ENCODE measurements around the gene SMR3A. TPM values are rescaled to one million over a fixed set of nuclear protein-coding genes. Genes with fewer than 3 reads are reported as not detected.

Gene SMR3A
- total RNA-seq, result not detected

DNA sequence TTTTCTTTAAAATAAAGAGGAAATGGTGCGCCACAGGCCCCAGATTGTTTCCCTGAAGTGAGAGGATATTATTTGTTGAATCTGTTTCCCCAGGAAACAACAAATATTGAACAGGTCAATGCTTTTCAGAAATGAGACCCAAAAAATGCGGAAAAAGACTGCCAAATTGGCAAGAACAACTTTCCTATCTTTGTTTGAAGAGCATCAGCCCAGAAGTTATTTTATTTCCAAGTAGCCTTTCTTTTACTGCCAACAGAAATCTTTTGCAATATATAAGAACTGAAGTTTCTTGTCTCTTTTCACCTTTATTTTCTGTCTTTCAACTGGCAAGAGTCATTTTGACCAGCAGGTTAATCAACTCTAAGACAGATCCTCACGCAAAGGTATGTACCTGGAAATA lies at the start of gene SMR3A:
Gene SMR3A (plus strand): TSS at position 301 of the 400 bp plus-strand sequence. CDS start 1,356 bp downstream, outside the sequence.
- DNase-seq (ENCODE audit: low spot score), result no peak

DNA sequence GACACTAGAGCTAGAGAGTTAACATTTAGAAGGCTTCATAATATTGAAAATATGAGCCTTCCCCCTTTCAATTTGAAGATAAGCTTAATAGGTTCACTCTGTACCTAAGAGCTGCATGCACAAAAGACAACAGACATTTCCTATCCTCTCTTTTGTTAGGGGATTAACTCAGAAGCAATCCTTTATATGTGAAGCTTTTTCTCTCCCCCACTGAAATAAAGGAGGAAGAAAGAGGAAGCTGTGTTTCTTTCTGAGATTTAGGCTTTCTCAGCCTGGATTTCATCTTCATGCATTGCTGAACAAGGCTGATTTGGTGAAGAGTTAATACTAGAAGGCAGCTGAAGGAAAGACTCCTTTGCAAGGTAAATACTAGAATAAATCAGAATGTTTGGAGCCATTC lies 46.8 kb upstream of the SMR3A start:
- no peak for DNase-seq (ENCODE audit: low spot score)

DNA sequence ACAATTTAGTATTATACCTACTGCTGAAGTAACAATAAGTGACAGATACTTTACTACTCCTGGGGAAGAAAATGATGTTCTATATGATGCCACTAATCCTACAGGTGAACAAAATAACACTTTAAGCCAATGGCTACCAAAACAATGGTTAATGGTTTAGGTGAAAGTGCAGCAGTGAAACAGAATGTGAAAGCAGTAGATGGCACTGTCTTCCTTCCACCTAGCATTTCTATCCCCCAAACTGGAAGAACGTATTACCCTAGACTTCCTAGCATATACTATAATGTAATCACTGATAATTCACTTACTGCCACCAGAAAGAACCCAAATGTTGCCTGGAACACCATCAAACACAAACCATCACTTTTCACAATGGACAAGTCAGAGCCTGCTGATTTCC lies 44.6 kb upstream of the SMR3A start:
- DNase-seq (ENCODE audit: low spot score), result no peak

DNA sequence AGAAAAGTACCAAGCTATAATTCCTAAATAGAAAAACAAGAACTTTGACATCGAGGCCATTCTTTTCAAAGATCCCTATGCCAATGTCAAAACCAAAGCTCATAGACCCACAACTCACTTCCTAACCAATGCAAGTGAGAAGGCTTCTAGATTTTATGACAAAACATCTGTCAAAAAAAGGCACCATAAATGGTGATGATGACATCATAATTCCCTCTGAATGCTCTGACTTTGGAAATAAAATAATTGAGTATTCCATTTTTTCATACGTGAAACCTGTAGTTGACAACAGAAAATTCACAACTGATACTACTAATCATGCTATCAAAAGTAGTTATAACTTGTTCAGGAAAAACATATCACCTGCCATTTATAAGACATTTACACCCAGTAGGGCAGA lies 34.5 kb upstream of the SMR3A start:
- no peak for DNase-seq (ENCODE audit: low spot score)

DNA sequence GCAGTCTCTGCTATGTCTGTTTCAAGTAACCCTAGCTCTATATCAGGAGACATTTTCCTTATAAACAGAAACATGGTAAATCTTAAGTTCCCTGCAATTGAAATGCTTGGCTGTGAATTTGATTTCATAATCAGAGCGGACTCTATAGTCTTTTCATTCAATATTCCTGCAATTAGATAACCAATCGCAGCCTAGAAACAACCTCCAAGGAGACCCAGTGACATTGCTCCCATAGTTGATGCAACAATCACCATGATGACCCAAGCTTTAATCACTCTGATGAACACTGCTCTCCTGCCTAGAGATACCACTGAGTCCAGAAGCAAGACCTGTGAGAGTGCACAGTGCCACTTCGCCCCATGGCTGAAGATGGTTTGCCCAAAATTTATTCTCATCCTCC lies 25.9 kb upstream of the SMR3A start, which contains the start of gene CABS1:
Gene CABS1 (plus strand): TSS at position 301 of the 400 bp plus-strand sequence. CDS start 59 bp downstream, at position 360.
- DNase-seq (ENCODE audit: low spot score), result no peak

DNA sequence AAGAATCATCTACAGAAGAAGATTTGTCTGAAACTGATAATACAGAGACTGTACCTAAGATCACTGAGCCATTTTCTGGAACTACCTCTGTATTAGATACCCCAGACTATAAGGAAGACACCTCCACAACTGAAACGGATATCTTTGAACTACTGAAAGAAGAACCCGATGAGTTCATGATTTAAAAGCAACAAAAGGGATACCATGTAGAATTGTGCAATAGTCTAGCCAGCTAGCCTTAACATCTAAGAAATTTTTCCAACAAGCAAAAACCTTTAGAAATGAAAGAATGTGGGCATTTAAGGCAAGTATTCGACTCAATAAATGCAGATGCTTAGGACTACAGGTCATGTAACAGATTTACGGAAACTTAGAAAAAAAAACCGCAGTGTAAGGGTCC lies 24.5 kb upstream of the SMR3A start:
- DNase-seq (ENCODE audit: low spot score), result no peak

DNA sequence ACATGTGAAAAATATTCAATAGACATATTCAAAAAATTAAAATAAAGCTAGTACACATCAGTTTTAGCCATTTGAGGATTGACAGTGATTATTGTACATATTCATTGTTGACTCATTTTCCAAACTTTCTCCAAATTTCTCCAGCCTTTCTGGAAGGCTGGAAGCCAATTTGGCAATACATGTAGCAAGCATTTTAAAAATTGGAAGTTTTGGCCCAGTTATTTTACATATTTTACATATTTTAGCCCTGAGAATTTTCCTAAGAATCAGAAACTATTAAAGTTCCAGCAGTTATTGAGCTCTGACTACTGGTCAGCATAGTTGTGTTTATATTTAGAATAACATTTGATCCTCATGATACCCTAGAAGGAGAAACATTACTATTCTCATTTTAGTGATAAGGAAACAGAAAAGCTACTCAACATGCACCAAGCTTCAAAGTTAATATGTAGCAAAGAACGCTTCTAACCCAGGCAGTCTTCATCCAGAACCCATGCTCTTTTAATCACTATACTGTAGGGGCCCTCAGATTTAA lies 22.6 kb upstream of the SMR3A start:
- no peak for DNase-seq (ENCODE audit: low spot score)

DNA sequence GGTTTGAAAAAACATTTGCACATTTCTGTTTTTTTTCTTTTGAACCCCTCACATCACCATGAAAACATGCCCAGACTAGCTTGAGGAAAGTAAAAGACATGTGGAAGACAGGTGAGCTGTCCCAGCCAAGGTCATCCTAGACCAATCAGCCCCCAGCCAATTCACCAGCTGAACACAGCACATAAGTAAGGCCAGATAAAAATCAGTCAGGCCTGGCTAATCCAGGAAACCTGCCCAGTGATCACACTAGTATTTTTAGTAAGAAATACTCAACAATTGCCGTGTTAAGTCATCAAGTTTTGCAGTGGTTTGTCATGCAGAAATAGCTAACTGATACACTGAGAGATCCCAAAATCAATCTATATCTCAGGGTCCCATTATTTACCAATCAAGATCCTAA lies 4.4 kb upstream of the SMR3A start:
- no peak for DNase-seq (ENCODE audit: low spot score)

DNA sequence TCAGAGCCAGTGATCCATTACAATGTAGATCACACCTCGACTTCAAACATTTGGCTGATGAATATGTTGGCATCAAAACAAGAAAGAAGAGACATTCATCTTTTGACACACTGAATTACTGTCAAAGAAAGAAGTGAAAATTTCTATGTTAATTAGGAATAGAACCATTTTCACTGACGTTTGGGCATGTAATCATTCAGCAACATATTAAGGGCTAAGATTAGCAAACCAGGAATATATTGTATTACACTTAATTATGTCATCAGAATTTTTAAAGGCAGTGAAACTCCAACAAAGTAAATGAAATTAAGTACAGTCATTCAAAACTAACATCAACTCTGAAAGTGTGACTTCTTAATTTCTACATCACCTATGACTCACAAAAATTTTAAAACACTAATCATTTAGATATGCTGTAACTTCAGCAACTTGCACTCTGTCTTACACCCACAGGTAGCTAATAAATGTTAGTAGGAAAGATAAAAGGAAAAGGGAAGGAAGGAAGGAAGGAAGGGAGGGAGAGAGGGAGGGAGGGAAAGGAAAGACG lies 1.4 kb upstream of the SMR3A start:
- DNase-seq (ENCODE audit: low spot score), result no peak

DNA sequence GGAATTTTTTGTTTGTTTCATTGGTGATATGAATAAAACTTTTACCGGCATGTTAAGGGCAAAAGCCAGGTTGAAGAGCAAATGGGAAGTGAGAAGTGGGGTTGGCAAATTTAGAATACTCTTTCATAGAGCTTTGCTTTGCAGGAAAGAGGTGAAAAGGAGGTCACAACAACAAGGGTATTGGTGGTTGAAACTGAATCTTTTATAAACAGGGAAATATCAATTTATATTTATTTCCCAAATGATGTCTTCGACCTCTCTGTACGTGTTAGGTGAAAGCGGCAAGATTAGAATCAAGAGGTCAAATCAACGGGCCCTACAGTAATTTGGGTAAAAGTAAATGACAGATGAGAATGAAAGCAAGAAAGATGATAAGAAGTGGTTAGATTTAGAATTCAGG lies 3.4 kb downstream of the SMR3A start:
- DNase-seq (ENCODE audit: low spot score), result no peak

DNA sequence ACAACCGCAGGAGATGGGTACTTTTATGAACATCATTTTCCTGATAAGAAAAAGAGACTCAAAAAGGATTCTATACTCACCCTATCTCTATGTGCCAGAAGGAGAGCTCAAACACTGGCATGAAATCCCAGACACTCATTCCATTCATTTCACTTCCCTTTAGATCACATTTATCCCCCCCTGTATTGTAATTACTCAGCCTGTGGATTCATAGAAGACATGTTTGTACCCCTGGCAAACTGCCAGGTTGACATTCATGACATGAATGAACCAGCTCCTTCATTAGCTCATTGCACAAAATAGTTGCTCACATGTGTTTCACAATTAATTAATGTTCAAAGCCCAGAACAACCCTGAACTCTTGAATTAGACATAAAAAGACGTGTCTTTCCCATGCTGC lies 4.9 kb downstream of the SMR3A start:
- no peak for DNase-seq (ENCODE audit: low spot score)

DNA sequence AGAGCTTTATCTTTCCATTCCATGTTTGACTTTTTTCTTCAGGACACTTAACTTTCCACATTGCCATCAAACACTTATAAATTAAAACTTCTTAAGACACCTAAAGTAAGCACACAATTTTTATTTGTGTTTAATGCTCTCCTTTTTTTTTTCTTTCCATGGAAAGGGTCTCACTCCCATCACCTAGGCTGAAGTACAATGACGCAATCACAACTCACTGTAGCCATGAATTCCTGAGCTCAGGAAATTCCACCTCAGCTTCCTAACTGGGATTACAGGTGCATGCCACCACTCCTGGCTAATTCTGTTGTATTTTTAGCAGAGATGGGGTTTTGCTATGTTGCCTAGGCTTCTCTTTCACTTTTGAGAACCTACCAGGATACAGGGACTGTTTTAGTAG lies 7.3 kb downstream of the SMR3A start:
- DNase-seq (ENCODE audit: low spot score), result no peak

DNA sequence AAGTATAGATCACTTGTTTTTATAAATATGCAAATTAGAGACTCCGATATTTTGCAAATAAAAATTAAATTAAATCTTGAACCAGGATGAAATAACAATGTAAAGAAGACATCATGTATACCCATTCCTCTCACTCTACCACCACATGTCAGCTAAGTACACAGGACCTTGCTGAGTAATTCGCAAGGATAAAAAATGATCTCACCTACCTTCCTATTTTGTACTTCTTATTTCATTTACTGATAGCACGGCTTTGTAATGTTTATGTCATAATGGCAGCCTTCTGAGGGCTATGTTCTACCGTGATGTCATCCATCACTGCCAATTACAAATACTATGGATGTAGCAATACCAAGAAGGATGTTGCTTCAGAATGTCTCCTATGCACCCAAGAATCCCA lies 11.4 kb downstream of the SMR3A start:
- DNase-seq (ENCODE audit: low spot score), result no peak

DNA sequence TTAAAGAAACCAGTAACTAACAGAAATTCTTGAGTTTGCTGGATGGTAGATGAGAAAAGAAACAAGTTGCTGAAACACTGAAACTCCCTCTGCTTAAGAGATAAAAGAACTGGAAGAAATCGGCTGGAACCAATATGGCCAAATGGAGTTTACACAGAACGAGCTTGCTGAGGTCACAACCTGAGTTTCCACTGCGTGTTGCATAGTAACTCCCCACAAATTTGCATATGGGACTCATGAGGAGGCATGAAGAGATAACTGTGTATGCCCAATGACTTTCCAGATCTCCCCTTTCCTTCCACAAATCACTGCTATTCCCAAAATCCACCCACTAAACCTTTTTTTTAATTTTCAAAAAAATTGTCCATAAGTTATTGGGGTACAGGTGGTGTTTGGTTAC lies 12.2 kb downstream of the SMR3A start:
- DNase-seq (ENCODE audit: low spot score), result no peak

DNA sequence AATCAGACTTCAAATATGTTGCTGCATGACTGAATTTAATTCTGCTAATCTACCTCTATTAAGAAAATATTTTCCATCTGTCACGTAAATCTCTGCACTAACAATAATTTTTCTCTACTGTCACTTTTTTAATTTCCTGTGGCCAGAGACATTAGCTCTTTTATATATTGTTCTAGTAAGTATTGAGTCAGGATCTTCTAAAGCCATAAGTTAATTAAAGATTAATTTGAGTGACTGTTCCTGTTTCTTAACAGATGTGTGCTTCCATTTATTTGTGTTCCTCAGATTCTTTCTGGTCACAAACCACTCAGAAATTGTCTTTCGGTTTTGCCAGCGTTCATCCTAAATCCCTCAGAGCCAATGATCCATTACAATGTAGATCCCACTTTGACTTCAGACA lies 20.0 kb downstream of the SMR3A start:
- DNase-seq (ENCODE audit: low spot score), result no peak

DNA sequence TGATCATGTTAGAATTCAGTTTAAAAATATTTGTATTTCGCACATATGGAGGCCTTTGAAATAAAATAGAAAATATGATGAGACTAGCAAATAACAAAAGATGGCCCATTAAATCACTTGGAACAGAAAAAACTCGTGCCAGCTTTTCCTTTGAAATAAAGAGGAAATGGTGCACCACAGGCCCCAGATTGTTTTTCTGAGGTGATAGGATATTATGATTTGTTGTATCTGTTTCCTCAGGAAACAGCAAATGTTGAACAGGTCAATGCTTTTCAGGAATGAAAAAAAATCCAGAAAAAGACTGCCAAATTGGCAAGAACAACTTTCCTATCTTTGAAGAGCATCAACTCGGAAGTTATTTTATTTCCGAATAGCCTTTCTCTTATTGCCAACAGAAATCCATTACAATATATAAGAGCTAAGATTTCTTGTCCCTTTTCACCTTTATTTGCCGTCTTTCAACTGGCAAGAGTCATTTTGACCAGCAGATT lies 22.2 kb downstream of the SMR3A start, which contains the start of gene SMR3B:
Gene SMR3B (plus strand): TSS at position 441 of the 491 bp plus-strand sequence. CDS start 1,380 bp downstream, outside the sequence.
- no peak for DNase-seq (ENCODE audit: low spot score)

DNA sequence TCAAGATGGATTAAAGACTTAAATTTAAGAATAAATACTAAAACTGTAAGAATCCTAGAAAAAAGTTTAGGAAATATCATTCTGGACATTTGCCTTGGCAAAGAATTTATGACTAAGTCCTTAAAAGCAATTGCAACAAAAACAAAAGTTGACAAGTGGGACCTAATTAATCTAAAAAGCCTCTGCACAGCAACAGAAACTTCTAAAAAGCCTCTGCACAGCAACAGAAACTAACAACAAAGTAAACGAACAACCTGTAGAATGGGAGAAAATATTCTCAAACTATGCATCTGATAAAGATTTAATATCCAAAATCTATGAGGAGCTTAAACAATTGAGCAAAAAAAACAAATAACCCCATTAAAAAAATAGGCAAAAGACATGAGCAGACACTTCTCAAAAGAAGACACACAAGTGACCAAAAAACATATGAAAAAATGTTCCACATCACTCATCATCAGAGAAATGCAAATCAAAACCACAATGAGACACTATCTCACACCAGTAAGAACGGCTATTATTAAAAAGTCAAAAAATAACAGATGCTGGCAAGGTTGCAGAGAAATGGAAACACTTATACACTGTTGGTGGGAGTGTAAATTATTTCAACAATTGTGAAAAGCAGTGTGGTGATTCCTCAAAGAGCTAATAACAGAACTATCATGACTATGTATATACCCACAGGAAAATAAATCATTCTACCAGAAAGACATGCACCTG lies 31.7 kb downstream of the SMR3A start:
- no peak for DNase-seq (ENCODE audit: low spot score)

DNA sequence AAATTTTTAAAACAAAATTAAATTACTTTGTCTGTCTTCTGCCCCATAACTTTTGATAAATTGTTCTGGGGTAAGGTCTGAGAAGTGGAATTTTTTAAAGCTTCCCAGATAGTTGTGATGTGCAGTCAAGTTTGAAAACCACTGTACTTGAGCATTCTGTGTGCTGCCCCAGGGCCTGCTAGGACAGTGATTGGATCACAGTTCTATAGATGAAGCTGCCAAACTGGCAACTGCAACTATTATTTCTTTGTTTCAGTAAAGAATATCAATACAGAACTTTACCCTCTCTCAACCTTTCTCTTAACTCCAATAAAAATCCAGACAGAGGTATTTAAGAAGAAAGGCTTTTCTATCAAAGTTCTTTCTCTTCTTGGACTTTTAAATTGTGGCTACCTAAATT lies 37.0 kb downstream of the SMR3A start, which contains the start of gene OPRPN:
Gene OPRPN (plus strand): TSS at position 361 of the 400 bp plus-strand sequence. CDS start 1,346 bp downstream, outside the sequence.
- DNase-seq (ENCODE audit: low spot score), result no peak

DNA sequence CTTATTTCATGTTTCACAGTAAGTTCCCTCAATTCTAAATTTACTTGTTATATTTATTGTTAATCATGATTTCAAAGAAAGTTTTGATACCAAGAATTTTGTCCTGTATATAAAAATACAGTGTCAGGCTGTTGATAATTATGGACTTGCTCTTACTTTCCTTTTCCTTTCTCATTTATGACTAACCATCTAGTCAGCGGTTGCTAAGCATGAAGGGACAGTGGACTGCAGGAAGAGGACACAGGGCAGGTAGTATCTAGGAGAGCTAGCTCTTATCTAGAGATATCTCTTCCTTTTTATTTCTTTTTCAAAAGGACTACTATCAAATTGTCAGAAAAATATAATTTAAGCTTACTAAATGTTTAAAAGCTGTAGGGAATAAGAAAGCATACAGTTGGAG lies 38.8 kb downstream of the SMR3A start:
- DNase-seq (ENCODE audit: low spot score), result no peak

DNA sequence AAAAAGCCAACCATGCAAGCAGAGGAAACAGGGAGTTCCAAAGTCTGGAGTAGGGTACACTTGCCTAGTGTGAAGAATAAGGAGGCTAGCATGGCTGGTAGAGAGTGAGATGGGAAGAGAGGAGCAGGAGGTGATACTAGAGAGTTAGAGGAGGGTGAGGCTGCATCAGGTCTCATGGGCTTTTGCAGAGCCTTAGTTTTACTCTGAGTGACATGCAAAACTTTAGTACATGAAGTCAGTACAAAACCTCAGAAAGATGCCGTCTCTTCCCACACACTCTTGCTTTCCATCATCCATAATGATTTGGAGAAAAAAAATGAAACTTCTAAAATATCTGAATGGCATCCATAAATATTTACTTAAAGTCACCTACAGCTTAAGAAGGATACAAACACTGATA lies 42.2 kb downstream of the SMR3A start:
- no peak for DNase-seq (ENCODE audit: low spot score)

DNA sequence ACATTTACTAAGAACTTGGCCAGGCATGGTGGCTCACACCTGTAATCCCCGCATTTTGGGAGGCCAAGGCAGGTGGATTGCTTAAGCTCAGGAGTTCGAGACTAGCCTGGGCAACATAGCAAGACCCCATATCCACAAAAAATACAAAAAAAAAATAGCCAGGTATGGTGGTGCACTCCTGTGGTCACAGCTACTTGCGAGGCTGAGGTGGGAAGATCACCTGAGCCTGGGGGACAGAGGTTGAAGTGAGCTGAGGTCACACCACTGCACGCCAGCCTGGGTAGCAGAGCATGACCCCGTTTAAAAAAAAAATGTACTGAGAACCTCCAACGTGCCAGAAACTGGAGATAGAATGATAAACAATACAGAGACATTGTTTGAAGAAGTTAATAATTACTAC lies 45.2 kb downstream of the SMR3A start:
- no peak for DNase-seq (ENCODE audit: low spot score)

Measured in ureter (tissue), 1 donor.